Lung (tissue), 12 donors: ENCODE data around the gene CCL19. TPM values are rescaled to one million over a fixed set of nuclear protein-coding genes. Genes with fewer than 3 reads are reported as not detected.
A peak's percentile ranks its signal among the peaks of the same experiment; 100 is the strongest.

ENCODE experiments used
- ATAC-seq: fragments of 200-7000 bp; cut with Tn5 transposase; one replicate; pipeline ENCODE4 v1.9.1; 2020; ENCODE audit warnings: moderate number of reproducible peaks; ENCODE audit not compliant: insufficient read depth, low FRiP score
- DNase-seq, 3 donors: peaks; one replicate each; pipeline ENCODE4 v3.0.0-alpha.2; 2013 to 2017
- H3K27ac ChIP-seq, 2 donors: one replicate each; pipeline ENCODE4 v1.5.1; 2013; ENCODE audit warnings: mild to moderate bottlenecking in 2 of 2, moderate library complexity in 2 of 2, control low read depth in 1 of 2, inconsistent platforms in 1 of 2, low read depth in 1 of 2, low read length in 1 of 2
- H3K27me3 ChIP-seq, 3 donors: one replicate each; pipeline ENCODE4 v1.5.1; 2013; ENCODE audit warnings: low read length in 2 of 3; ENCODE audit not compliant: control insufficient read depth in 3 of 3, insufficient read depth in 3 of 3
- H3K36me3 ChIP-seq, 4 donors: one replicate each; pipeline ENCODE4 v1.5.1; 2013; ENCODE audit warnings: low read length in 4 of 4, mild to moderate bottlenecking in 1 of 4, moderate library complexity in 1 of 4; ENCODE audit not compliant: control insufficient read depth in 4 of 4, insufficient read depth in 4 of 4
- H3K4me1 ChIP-seq, 5 donors: one replicate each; pipeline ENCODE4 v1.5.1; 2013; ENCODE audit warnings: low read length in 5 of 5, mild to moderate bottlenecking in 2 of 5, moderate library complexity in 1 of 5; ENCODE audit not compliant: control insufficient read depth in 5 of 5, insufficient read depth in 5 of 5
- H3K4me3 ChIP-seq: one replicate; pipeline ENCODE4 v1.5.1; 2013; ENCODE audit warnings: mild to moderate bottlenecking, control low read depth, moderate library complexity
- H3K9ac ChIP-seq, 2 donors: one replicate each; pipeline ENCODE4 v1.5.1; 2013; ENCODE audit warnings: low read length in 2 of 2, control low read depth in 1 of 2; ENCODE audit not compliant: insufficient read depth in 1 of 2
- H3K9me3 ChIP-seq, 4 donors: one replicate each; pipeline ENCODE4 v1.5.1; 2013; ENCODE audit warnings: low read length in 3 of 4, mild to moderate bottlenecking in 1 of 4, moderate library complexity in 1 of 4; ENCODE audit not compliant: control insufficient read depth in 4 of 4, insufficient read depth in 3 of 4
- CTCF ChIP-seq: IDR thresholded peaks from 2 replicates; pipeline ENCODE4 v1.5.1; 2012; ENCODE audit warnings: mild to moderate bottlenecking; ENCODE audit errors: control extremely low read depth, extremely low read depth
- WGBS, 2 donors: extraction: QIAGEN DNeasy Blood & Tissue Kit; methylation state at CpG; one replicate each; pipeline ENCODE4 v1.1.7; 2013; 5-methylcytosine and 5-hydroxymethylcytosine counted together
- polyA plus RNA-seq, 2 donors: library from polyadenylated mRNA; stranded (reverse); fragments of 200-250 nt; gene quantifications; one replicate each; pipeline ENCODE4 v1.2.1, GENCODE V29; 2013
- total RNA-seq, 2 donors: library from RNA; depleted of rRNA in 1 of 2; stranded (reverse); fragments of >200 nt in 1 of 2; gene quantifications; one replicate each; pipeline ENCODE4 v1.2.1, GENCODE V29; 2014 to 2021
- donor health status: control.
- donor health status: control.
- donor health status: Bipolar disorder and iron deficiency.
- donor health status: healthy.
- donor health status: DM: yes; HTN: yes; CAD: no.

The CCL19 gene
- total and polyA plus RNA-seq, 4 donors: 6.5 to 81.5 (median 26.6) TPM

GRCh38 chr9:34701023-34701768, 10.1 kb upstream of the CCL19 start:
- H3K27ac ChIP-seq: peak overlapping the region; percentile 46 to 48
- peaks cover 0 to 18% (median 5%) of the 10 kb centered on the region in 3 donors for H3K27me3 ChIP-seq
- DNase-seq: peak; percentile 75 to 82 (median 81)
- peak; percentile 94 for ATAC-seq
- WGBS, 2 donors: 9 to 14% methylated on average over 39 to 52 of the region's 52 CpGs
- no peaks in the 10 kb centered on the region for H3K9me3 ChIP-seq
- peaks cover 0 to 12% (median 0%) of the 10 kb centered on the region in 5 donors for H3K4me1 ChIP-seq
- peak overlapping the region; percentile 57 for H3K4me3 ChIP-seq
- H3K9ac ChIP-seq: no peak overlapping the region
- H3K36me3 ChIP-seq: no peaks in the 10 kb centered on the region
- TF ChIP-seq CTCF: peak; percentile 64

GRCh38 chr9:34694811-34695210, 3.7 kb upstream of the CCL19 start:
- no peaks in the 10 kb centered on the region for H3K36me3 ChIP-seq
- TF ChIP-seq CTCF: no peak
- no peak overlapping the region for H3K9ac ChIP-seq
- peaks cover 0 to 7% (median 2%) of the 10 kb centered on the region in 3 donors for H3K27me3 ChIP-seq
- no peak for ATAC-seq
- no peaks in the 10 kb centered on the region for H3K9me3 ChIP-seq
- H3K27ac ChIP-seq: no peak overlapping the region
- no peak for DNase-seq
- H3K4me1 ChIP-seq: peaks cover 0 to 4% (median 0%) of the 10 kb centered on the region in 5 donors
- H3K4me3 ChIP-seq: no peak overlapping the region

- ATAC-seq (no peak), DNase-seq (no peak)
- Histone ChIP-seq H3K36me3 (no peaks in the 10 kb centered on the region), H3K4me3 (no peak overlapping the region), H3K27ac (no peak overlapping the region), H3K27me3 (no peaks in the 10 kb centered on the region), H3K9me3 (no peaks in the 10 kb centered on the region), H3K9ac (no peak overlapping the region), H3K4me1 (peaks cover 0 to 4% (median 0%) of the 10 kb centered on the region in 5 donors)
- WGBS, 2 donors: 77 to 86% methylated on average over 2 of the region's 2 CpGs
- TF ChIP-seq CTCF: no peak
These were observed 2.5 kb upstream of the CCL19 start for GRCh38 chr9:34693560-34693959.
